ENCODE data around the gene NCK2. TPM values are rescaled to one million over a fixed set of nuclear protein-coding genes. Genes with fewer than 3 reads are reported as not detected.

NCK2 gene
- total RNA-seq, 1 experiment from 2014 or later, result 49.2 TPM

DNA sequence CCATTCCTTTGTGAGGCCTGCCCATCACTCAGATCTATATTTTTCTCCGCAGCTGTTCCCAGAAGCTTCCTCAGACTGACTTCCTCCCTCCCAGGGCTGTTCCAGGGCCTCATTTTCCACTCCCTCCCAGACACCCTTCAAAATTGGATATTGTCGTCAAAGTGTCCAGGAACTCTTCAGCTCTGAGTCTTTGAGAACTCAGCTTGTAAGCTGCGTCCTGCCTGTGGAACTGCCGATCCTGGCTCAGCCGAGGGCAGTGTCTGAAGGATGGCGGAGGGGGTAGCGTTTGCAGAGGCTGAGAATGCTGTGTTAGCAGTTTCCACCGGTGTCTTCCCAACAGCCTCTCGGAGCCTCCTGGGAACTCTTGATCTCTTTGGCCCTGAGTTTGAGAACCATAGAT is 27.1 kb downstream of the NCK2 start:
- H4K8ac ChIP-seq (replicated peaks; ENCODE audit: insufficient read length, low read depth, low read length), result no peak overlapping the region
- Mint-ChIP-seq H3K9me3 (no peaks in the 10 kb centered on the region), H3K27ac (peak overlapping the region in 1 of 3 experiments; percentile 56; a peak in 3 of 7 replicates), H3K4me3 (no peak overlapping the region), H3K27me3 (ENCODE audit: low read depth) (no peaks in the 10 kb centered on the region), H3K4me1 (peaks cover 63 to 69% of the 10 kb centered on the region in 2 experiments), H3K36me3 (ENCODE audit: insufficient read depth in 1 of 3, low read depth in 3 of 3) (peaks cover 2 to 11% (median 7%) of the 10 kb centered on the region in 3 experiments; a peak in 5 of 7 replicates)
- H2BK120ac ChIP-seq (ENCODE audit: low read depth, low read length, poor library complexity, severe bottlenecking), result no peak overlapping the region
- TF ChIP-seq, protein P1, sequence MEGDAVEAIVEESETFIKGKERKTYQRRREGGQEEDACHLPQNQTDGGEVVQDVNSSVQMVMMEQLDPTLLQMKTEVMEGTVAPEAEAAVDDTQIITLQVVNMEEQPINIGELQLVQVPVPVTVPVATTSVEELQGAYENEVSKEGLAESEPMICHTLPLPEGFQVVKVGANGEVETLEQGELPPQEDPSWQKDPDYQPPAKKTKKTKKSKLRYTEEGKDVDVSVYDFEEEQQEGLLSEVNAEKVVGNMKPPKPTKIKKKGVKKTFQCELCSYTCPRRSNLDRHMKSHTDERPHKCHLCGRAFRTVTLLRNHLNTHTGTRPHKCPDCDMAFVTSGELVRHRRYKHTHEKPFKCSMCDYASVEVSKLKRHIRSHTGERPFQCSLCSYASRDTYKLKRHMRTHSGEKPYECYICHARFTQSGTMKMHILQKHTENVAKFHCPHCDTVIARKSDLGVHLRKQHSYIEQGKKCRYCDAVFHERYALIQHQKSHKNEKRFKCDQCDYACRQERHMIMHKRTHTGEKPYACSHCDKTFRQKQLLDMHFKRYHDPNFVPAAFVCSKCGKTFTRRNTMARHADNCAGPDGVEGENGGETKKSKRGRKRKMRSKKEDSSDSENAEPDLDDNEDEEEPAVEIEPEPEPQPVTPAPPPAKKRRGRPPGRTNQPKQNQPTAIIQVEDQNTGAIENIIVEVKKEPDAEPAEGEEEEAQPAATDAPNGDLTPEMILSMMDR (conservative IDR thresholded peaks at IDR 0.05), result no peak
- H2BK5ac ChIP-seq (ENCODE audit: insufficient read length, low read length), result no peak overlapping the region
- H3K9me3 ChIP-seq (ENCODE audit: control insufficient read depth, low read depth, low read length), result no peaks in the 10 kb centered on the region
- no peak overlapping the region for H2AK5ac ChIP-seq (ENCODE audit: insufficient read length, low read length)
- no peaks in the 10 kb centered on the region for H3K4me1 ChIP-seq (ENCODE audit: insufficient read depth, low read length)
- no peaks in the 10 kb centered on the region for H3K23me2 ChIP-seq (ENCODE audit: insufficient read length, low read depth, low read length, poor library complexity, severe bottlenecking)
- no peak overlapping the region for H3K23ac ChIP-seq (ENCODE audit: insufficient read length, low read depth, low read length)
- H4K91ac ChIP-seq (ENCODE audit: insufficient read length, low read depth, low read length), result no peak overlapping the region
- H3K79me2 ChIP-seq (ENCODE audit: insufficient read depth, low read length), result peaks cover 26% of the 10 kb centered on the region; the same call in 1 of the 2 replicates
- no peak overlapping the region for H3K4ac ChIP-seq (ENCODE audit: low read depth, low read length)
- no peak overlapping the region for H3K18ac ChIP-seq (ENCODE audit: insufficient read length, low read depth, low read length)
- peaks cover 14% of the 10 kb centered on the region for H3K79me1 ChIP-seq (ENCODE audit: insufficient read depth, low read depth, low read length, poor library complexity, severe bottlenecking)
- H3K14ac ChIP-seq (ENCODE audit: insufficient read depth, low read length), result no peak overlapping the region
- no peak overlapping the region for H2BK15ac ChIP-seq (ENCODE audit: low read depth, low read length)
- WGBS (ENCODE audit: extremely low coverage, insufficient read length, low lambda C conversion rate), result no CpG with 5 or more reads among the region's 9 CpGs
- H3K27ac ChIP-seq (ENCODE audit: insufficient read length, low read depth, low read length), result no peak overlapping the region
- no peak for DNase-seq
- no peak overlapping the region for H3K9ac ChIP-seq (ENCODE audit: extremely low read depth, insufficient read length, low read length)
- H4K5ac ChIP-seq (ENCODE audit: insufficient read length, low read depth, low read length), result no peak overlapping the region
- H3K27me3 ChIP-seq (ENCODE audit: insufficient read depth, low read length), result no peaks in the 10 kb centered on the region
- H3K4me2 ChIP-seq (ENCODE audit: insufficient read depth, insufficient read length, low read length), result no peak overlapping the region
- H2AFZ ChIP-seq (ENCODE audit: low read length), result no peak overlapping the region
- H3T11ph ChIP-seq (ENCODE audit: low read length), result no peak overlapping the region
- H2BK20ac ChIP-seq (ENCODE audit: low read depth, low read length, poor library complexity, severe bottlenecking), result no peak overlapping the region
- H3K56ac ChIP-seq (ENCODE audit: insufficient read length, low read depth, low read length), result no peak overlapping the region
- H4K20me1 ChIP-seq (ENCODE audit: control insufficient read depth, insufficient read depth, insufficient read length), result no peaks in the 10 kb centered on the region
- H2BK12ac ChIP-seq (ENCODE audit: insufficient read length, low read depth, low read length), result no peak overlapping the region
